KOPT-K1 (cell line): ENCODE measurements around the gene ACTN4.
"Not testable (repeated sequence)": the region's sequence is repeated elsewhere in the genome, so short reads cannot be mapped to it uniquely, and the experiment has no call there.

ENCODE experiments used
- H3K27ac ChIP-seq: fragments of 200-600 bp; sonication (generic); 2 replicates; pipeline ENCODE4 v1.5.1; 2016; ENCODE audit warnings: antibody characterized with exemption, mild to moderate bottlenecking, low read depth, low read length; ENCODE audit not compliant: poor library complexity, severe bottlenecking
- H3K36me3 ChIP-seq: fragments of 200-600 bp; sonication (generic); 2 replicates; pipeline ENCODE4 v1.5.1; 2017; ENCODE audit warnings: antibody characterized with exemption, mild to moderate bottlenecking, low read length, moderate library complexity; ENCODE audit not compliant: insufficient read depth
- H3K9me3 ChIP-seq: fragments of 200-600 bp; sonication (generic); 2 replicates; pipeline ENCODE4 v1.5.1; 2017; ENCODE audit warnings: antibody characterized with exemption, low read length, mild to moderate bottlenecking; ENCODE audit not compliant: insufficient read depth, poor library complexity, severe bottlenecking

Gene ACTN4

DNA sequence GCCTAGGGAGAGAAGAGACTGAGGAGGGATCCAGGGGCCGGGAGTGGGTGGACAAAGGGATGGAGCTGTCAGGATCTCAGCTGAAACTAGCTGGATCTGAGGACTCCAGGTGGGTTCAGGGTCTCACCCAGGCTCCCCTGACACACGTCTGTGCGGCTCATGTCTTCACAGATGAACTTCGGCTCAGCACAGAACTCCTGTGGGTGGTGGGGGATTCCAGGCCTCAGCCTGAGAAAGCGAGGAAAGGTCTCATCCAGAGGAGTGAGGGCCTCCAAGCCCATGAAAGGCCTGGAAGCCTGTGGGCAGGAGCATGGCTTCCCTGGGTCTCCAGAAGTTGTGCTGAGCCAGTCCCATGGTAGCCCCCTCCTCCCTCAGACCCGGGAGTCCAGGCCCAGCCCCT lies 95.5 kb downstream of the ACTN4 start:
- no peaks in the 10 kb centered on the region for H3K9me3 ChIP-seq
- H3K27ac ChIP-seq: no peak overlapping the region
- no peaks in the 10 kb centered on the region for H3K36me3 ChIP-seq

DNA sequence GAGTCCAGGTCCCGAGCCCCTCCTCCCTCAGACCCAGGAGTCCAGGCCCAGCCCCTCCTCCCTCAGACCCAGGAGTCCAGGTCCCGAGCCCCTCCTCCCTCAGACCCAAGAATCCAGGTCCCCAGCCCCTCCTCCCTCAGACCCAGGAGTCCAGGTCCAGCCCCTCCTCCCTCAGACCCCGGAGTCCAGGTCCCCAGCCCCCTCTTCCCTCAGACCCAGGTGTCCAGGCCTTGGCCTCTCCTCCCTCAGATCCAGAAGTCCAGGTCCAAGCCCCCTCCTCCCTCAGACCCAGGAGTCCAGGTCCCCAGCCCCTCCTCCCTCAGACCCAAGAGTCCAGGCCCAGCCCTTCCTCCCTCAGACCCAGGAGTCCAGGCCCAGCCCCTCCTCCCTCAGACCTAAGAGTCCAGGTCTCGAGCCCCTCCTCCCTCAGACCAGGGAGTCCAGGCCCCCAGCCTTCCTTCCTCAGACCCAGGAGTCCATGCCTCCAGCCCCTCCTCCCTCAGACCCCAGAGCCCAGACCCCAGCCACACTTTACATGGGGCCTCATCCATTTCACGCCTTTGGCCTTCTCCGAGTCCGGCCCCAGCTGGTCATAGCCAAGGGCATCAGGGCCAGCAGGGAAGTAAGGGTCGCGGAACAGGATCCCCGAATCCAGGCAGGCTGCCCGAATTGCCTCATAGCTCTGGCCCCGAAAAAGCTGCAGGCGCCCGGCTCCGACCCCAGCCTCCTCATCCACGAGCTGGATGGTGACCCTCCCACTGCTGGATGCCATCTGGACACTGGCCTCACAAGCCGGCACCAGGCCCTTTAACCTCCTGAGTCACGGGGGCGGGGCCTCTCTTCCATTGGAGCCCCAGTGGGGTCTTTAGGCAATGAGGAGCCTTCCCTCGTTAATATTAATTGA lies 96.2 kb downstream of the ACTN4 start:
- H3K27ac ChIP-seq: no peak overlapping the region

DNA sequence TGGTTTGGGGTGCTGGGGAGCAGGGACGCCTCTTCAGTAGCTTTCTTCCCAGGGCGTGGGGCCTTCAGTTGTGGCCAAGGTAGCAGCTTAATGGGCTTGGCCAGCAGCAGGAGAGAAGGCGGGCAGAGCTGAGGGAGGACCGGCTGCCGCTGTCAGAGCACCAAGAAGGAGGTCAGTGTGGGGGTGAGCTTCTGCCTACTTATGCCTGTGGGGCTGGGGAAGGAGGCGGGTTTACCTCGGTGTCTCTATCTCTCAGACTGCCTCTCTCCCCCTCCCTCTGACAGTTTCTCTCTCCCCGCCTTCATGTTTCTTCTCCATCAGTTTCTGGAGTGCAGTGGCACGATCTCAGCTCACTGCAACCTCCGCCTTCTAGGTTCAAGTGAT lies 96.8 kb downstream of the ACTN4 start, which contains the start of gene CAPN12:
Gene CAPN12 (minus strand): TSS at position 177 of the 384 bp plus-strand sequence. CDS start 309 bp downstream, outside the sequence.
- H3K36me3 ChIP-seq: no peaks in the 10 kb centered on the region
- H3K9me3 ChIP-seq: no peaks in the 10 kb centered on the region
- H3K27ac ChIP-seq: no peak within 1 kb of the TSS

More for the DNA sequence above, 96.2 kb downstream of the ACTN4 start:
- no peaks in the 10 kb centered on the region for H3K36me3 ChIP-seq
- no peaks in the 10 kb centered on the region for H3K9me3 ChIP-seq

DNA sequence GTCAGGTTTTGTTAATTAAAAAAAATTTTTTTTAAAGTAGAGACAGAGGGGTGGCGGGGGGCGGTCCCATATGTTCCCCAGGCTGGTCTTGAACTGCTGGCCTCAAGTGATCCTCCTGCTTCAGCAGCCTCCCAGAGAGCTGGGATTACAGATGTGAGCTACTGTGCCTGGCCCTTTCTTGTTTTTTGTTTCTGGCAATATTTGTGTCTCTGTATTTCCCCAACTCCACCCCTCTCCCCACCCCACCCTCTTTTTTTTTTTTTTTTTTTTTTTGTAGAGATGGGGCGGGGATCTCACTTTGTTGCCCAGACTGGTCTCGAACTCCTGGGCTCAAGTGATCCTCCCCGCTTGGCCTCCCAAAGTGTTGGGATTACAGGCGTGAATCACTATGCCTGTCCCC lies 97.4 kb downstream of the ACTN4 start:
- Histone ChIP-seq H3K9me3 (no peaks in the 10 kb centered on the region), H3K36me3 (no peaks in the 10 kb centered on the region), H3K27ac (no peak overlapping the region)

DNA sequence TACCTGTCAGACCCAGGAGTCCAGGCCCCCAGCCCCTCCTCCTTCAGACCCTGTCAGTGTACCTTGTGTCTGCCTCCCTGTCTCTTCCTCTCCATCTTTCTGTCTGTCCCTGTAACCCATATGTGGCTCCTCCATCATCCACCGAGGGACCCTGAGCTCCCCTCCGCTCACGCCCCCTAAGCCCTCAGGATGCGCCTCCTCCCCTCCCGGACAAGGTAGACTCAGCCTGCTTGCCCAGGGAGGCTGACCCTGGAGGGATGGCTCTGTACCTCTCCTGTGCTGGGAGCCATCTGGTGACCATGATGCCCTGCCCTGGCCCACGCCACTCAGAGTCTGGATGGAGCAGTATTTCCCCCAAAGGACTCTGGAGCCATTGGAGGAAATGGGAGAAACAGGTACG lies 97.9 kb downstream of the ACTN4 start:
- no peak overlapping the region for H3K27ac ChIP-seq
- no peaks in the 10 kb centered on the region for H3K36me3 ChIP-seq
- no peaks in the 10 kb centered on the region for H3K9me3 ChIP-seq

DNA sequence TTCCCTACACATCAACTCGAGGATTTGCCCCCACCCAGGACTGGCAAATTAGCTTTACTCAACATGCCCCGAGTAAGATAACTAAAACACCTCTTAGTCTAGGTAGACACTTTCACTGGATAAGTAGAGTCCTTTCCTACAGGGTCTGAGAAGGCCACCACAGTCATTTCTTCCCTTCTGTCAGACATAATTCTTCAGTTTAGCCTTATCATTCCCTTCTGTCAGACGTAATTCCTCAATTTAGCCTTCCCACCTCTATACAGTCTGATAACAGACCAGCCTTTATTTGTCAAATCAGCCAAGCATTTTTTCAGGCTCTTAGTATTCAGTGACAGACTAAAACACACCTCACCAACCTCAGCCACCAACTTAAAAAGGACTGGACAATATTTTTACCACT lies 106.3 kb downstream of the ACTN4 start:
- H3K36me3 ChIP-seq, H3K9me3 ChIP-seq, H3K27ac ChIP-seq: not testable (repeated sequence)

DNA sequence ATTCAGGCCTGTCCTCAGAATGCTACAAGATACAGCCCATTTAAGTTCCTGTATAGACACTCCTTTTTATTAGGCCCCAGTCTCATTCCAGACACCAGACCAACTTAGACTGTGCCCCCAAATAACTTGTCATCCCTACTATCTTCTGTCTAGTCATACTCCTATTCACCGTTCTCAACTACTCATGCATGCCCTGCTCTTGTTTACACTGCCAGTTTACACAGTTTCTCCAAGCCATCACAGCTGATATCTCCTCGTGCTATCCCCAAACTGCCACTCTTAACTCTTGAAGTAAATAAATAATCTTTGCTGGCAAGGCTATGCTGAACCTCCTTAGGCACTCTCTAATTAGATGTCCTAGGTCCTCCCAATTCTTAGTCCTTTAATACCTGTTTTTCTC lies 106.7 kb downstream of the ACTN4 start:
- H3K27ac ChIP-seq, H3K36me3 ChIP-seq, H3K9me3 ChIP-seq: not testable (repeated sequence)

DNA sequence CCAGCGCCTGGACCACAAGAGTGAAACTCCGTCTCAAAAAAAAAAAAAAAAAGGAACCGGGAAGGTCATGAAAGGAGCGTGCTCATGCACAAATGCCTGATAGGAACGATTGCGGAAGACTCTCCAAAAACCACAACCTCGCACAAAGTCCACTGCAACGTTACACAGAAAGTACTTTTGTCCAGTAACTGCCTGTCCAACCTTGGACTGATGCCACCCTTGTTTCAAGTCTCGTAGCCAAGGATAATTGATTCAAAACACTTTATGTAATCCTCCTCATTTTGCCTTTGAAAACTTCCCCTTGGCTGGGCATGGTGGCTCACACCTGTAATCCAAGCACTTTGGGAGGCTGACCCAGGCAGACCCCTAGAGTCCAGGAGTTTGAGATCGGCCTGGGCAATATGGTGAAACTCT lies 112.1 kb downstream of the ACTN4 start:
- no peaks in the 10 kb centered on the region for H3K36me3 ChIP-seq
- H3K9me3 ChIP-seq: no peaks in the 10 kb centered on the region
- H3K27ac ChIP-seq: no peak overlapping the region

DNA sequence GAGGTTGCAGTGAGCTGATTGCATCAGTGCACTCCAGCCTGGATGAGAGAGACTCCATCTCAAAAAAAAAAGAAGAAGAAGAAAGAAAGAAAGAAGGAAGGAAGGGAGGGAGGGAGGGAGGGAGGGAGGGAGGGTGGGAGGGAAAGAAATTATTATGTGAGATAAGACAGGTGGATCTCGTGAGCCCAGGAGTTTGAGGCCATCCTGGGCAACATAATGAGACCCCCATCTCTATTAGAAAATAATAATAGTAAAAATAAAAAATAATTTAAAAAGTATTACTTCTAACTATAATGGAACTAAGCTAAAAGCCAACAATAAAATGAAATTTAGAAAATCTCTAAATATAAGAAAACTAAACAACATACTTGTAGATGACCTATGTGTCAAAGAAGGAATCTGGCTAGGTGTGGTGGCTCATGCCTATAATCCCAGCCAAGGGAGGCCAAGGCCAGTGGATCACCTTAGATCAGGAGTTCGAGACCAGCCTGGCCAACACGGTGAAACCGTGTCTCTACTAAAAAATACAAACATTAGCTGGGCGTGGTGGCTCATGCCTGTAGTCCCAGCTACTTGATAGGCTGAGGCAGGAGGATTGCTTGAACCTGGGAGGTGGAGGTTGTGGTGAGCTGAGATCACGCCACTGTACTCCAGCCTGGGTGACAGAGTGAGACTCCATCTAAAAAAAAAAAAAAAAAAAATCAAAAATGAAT lies 113.5 kb downstream of the ACTN4 start:
- H3K27ac ChIP-seq, H3K36me3 ChIP-seq, H3K9me3 ChIP-seq: not testable (repeated sequence)

DNA sequence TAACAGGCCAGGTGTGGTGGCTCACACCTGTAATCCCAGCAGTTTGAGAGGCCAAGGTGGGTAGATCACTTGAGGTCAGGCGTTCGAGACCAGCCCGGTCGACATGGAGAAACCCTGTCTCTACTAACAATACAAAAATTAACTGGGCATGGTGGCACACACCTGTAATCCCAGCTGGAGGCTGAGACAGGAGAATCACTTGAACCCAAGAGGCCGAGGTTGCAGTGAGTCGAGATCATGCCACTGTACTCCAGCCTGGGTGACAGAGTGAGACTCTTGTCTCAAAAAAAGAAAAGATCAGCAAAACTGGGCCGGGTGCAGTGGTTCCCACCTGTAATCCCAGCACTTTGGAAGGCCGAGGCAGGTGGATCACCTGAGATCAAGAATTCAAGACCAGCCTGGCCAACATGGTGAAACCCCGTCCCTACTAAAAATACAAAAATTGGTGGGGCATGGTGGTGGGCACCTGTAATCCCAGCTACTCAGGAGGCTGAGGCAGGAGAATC lies 114.5 kb downstream of the ACTN4 start:
- not testable (repeated sequence) for H3K36me3 ChIP-seq, H3K27ac ChIP-seq, H3K9me3 ChIP-seq

DNA sequence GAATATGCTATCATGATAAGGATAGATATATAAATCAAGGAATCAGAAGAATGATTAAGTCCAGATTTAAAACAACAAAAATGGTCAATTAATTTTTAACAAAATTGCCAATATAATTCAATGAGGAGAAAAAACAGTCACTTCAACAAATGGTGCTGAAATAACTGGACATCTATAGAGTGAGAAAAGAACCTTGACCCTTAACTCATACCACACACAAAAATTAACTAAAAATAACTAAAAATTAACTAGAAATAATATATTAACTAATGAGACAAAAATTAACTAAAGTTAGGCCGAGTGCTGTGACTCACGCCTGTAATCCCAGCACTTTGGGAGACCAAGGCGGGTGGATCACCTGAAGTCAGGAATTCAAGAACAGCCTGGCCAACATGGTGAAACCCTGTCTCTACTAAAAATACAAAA lies 116.4 kb downstream of the ACTN4 start:
- Histone ChIP-seq H3K36me3 (no peaks in the 10 kb centered on the region), H3K9me3 (no peaks in the 10 kb centered on the region), H3K27ac (no peak overlapping the region)

DNA sequence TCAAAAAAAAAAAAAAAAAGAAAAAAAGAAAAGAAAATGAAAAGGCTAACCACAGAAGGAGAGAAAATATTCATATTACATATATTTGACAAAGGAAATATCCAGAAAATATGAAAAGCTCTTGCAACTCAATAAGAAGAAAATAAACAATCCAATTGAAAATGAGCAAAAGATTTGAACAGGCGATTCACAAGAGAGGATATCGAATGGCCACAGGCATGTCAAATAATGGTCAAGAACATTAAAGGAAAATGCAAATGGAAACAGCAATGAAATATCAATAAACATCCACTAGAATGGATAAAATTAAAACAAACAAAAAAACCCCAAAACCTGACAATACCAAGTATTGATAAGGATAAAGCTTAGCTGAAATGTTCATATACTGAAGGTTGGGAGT lies 117.8 kb downstream of the ACTN4 start:
- no peaks in the 10 kb centered on the region for H3K9me3 ChIP-seq
- H3K36me3 ChIP-seq: no peaks in the 10 kb centered on the region
- no peak overlapping the region for H3K27ac ChIP-seq

DNA sequence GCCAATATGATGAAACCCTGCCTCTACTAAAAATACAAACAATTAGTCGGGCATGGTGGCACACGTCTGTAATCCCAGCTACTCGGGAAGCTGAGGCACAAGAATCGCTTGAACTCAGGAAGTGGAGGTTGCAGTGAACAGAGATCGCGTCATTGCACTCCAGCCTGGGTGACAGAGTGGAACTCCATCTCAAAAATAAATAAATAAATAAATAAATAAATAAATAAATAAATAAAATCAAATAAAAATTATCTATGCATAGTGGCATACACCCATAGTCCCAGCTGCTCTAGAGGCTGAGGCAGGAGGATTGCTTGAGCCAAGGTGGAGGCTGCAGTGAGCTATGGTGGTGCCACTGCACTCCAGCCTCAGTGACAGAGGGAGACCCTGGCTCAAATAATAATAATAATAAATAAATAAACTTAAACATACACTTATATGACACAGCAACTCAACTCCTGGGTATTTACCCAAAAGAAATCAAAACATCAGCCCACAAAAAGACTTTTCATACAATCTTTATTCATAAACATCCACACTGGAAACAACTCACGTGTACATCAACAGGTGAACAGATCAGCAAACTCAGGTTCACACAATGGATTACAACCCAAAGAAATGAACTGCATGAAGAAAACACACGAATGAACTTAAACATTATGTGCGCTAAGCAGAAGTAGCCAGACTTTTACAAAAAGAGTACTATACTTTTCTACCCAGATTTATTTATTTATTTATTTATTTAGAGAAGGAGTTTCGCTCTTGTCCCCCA lies 119.0 kb downstream of the ACTN4 start:
- H3K9me3 ChIP-seq: no peaks in the 10 kb centered on the region
- H3K27ac ChIP-seq: no peak overlapping the region
- H3K36me3 ChIP-seq: no peaks in the 10 kb centered on the region

DNA sequence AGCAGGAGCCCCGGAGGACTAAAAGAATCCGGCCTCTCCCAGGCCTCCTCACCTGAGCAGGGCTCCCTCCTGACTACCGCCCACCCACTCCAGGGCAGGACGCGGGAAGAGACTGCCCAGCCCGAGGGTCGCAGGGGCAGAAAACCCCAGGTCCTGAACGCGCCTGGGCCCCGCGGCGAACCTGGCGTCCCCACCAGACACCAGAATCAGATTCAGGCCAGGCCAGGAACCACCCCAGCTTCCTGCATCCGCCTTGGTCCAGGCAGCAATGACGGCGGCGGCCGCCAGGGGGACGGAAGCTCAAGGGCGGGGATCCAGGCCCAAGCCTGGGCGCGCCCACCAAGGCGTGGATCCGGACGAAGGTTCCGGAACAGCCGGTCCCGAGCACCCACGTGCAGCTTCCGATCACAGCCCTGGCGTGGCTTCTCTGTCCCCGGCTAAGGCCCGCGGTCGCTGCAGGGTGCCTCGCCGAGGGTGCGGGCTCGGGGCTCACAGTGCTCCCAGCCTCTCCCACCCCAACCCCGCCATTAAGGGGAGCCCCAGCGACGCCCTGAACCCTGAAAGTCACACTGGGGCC lies 122.3 kb downstream of the ACTN4 start:
- no peaks in the 10 kb centered on the region for H3K9me3 ChIP-seq
- H3K27ac ChIP-seq: no peak overlapping the region
- H3K36me3 ChIP-seq: no peaks in the 10 kb centered on the region
